ENCODE data around the gene HSPA6.
"Not testable (repeated sequence)": the region's sequence is repeated elsewhere in the genome, so short reads cannot be mapped to it uniquely, and the experiment has no call there.

DNA sequence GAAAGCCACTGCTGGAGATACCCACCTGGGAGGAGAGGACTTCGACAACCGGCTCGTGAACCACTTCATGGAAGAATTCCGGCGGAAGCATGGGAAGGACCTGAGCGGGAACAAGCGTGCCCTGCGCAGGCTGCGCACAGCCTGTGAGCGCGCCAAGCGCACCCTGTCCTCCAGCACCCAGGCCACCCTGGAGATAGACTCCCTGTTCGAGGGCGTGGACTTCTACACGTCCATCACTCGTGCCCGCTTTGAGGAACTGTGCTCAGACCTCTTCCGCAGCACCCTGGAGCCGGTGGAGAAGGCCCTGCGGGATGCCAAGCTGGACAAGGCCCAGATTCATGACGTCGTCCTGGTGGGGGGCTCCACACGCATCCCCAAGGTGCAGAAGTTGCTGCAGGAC is 981 bp downstream of the HSPA6 start:
- TF ChIP-seq POLR2A (IDR thresholded peaks at IDR 0.05; ENCODE audit: low read depth, low read length); SPI1 (IDR thresholded peaks at IDR 0.05; ENCODE audit: low read depth, low read length); POLR2AphosphoS5 (IDR thresholded peaks at IDR 0.05; ENCODE audit: low read depth, low read length); TAF1 (IDR thresholded peaks at IDR 0.05; ENCODE audit: low read depth, low read length); PAX5 (IDR thresholded peaks at IDR 0.05; ENCODE audit: insufficient read depth, low read length, severe bottlenecking); POU2F2 (IDR thresholded peaks at IDR 0.05; ENCODE audit: low read depth, low read length): not testable (repeated sequence)
